AG20443 (cell line): ENCODE data around the gene KITLG.
"Not testable (repeated sequence)": the region's sequence is repeated elsewhere in the genome, so short reads cannot be mapped to it uniquely, and the experiment has no call there.

ENCODE experiments used
- DNase-seq: peaks from one replicate; pipeline ENCODE4 v3.0.0; 2012; ENCODE audit warnings: low spot score, mixed read lengths

KITLG gene

GRCh38 chr12:88495031-88495430 lies 85.2 kb downstream of the KITLG start:
- no peak for DNase-seq

GRCh38 chr12:88494520-88494919 lies 85.8 kb downstream of the KITLG start:
- DNase-seq: no peak

GRCh38 chr12:88493636-88494035 lies 86.6 kb downstream of the KITLG start:
- peak; percentile 14 for DNase-seq

GRCh38 chr12:88490425-88490824 lies 89.8 kb downstream of the KITLG start:
- no peak for DNase-seq

GRCh38 chr12:88472775-88473174 lies 107.5 kb downstream of the KITLG start:
- peak; percentile 11 for DNase-seq

- DNase-seq: no peak
These were observed 108.0 kb downstream of the KITLG start for GRCh38 chr12:88472248-88472647.

- peak; percentile 75 for DNase-seq
These were observed 108.8 kb downstream of the KITLG start for GRCh38 chr12:88471331-88472045.

- no peak for DNase-seq
These were observed 111.1 kb downstream of the KITLG start for GRCh38 chr12:88469154-88469553.

GRCh38 chr12:88468581-88468980 lies 111.7 kb downstream of the KITLG start:
- DNase-seq: no peak

- DNase-seq: not testable (repeated sequence)
These were observed 113.6 kb downstream of the KITLG start for GRCh38 chr12:88466708-88467107.

GRCh38 chr12:88458327-88458726 lies 121.9 kb downstream of the KITLG start:
- no peak for DNase-seq

GRCh38 chr12:88453323-88453722 lies 126.9 kb downstream of the KITLG start:
- DNase-seq: no peak

GRCh38 chr12:88451205-88451604 lies 129.1 kb downstream of the KITLG start:
- no peak for DNase-seq

- DNase-seq: no peak
These were observed 130.1 kb downstream of the KITLG start for GRCh38 chr12:88450136-88450535.

- DNase-seq: no peak
These were observed 131.8 kb downstream of the KITLG start for GRCh38 chr12:88448337-88448915.

GRCh38 chr12:88445705-88446394 lies 134.4 kb downstream of the KITLG start:
- no peak for DNase-seq

- DNase-seq: no peak
These were observed 135.8 kb downstream of the KITLG start for GRCh38 chr12:88444481-88444880.
